Panc1 (cell line): ENCODE results near the gene FNDC11. TPM values are rescaled to one million over a fixed set of nuclear protein-coding genes. Genes with fewer than 3 reads are reported as not detected.

Experiments used
- ATAC-seq: fragments of 200-7000 bp; cut with Tn5 transposase; 2 replicates; pipeline ENCODE4 v1.9.1; 2020; ENCODE audit warnings: mild to moderate bottlenecking, moderate library complexity
- BruUV-seq: library from RNA; stranded (reverse); fragments of 400-500 nt; replicated peaks from 2 replicates; lab custom pipeline; 2021; lab: Mats Ljungman, UMichigan
- CTCF ChIA-PET: fragments of 300-600 bp; sonication (Branson Sonifier 250); formaldehyde crosslinking; loops from one replicate; lab custom pipeline; 2022; ENCODE audit warnings: antibody characterized with exemption; lab: Charles Lee
- POLR2A ChIA-PET: fragments of 300-600 bp; sonication (Branson Sonifier 250); formaldehyde crosslinking; loops from one replicate; lab custom pipeline; 2022; ENCODE audit warnings: antibody characterized with exemption; lab: Charles Lee
- DNase-seq: peaks from one replicate; pipeline ENCODE4 v3.0.0-alpha.2; 2010; ENCODE audit warnings: low read depth, low spot score
- H3K27ac ChIP-seq: 2 replicates; pipeline ENCODE4 v1.5.1; 2011; ENCODE audit warnings: mild to moderate bottlenecking, low read length, inconsistent platforms
- H3K27me3 ChIP-seq: fragments of 200-500 bp; sonication (Bioruptor generic); 2 replicates; pipeline ENCODE4 v1.6.0; 2014; ENCODE audit warnings: low read length, inconsistent platforms; ENCODE audit not compliant: control insufficient read depth, insufficient read depth
- H3K36me3 ChIP-seq: fragments of 200-500 bp; sonication (Bioruptor generic); 2 replicates; pipeline ENCODE4 v1.5.1; 2014; ENCODE audit warnings: inconsistent platforms, mild to moderate bottlenecking, low read length, moderate library complexity; ENCODE audit not compliant: control insufficient read depth, insufficient read depth
- H3K4me1 ChIP-seq: 2 replicates; pipeline ENCODE4 v1.5.1; 2011; ENCODE audit warnings: inconsistent platforms, mild to moderate bottlenecking, low read length, moderate library complexity; ENCODE audit not compliant: control insufficient read depth, insufficient read depth
- H3K4me3 ChIP-seq, 2 experiments: 2 replicates each; pipeline ENCODE4 v1.5.1; 2011 to 2012; ENCODE audit warnings: low read depth in 2 of 2, low read length in 2 of 2, mild to moderate bottlenecking in 2 of 2, inconsistent platforms in 1 of 2, moderate library complexity in 1 of 2
- H3K9me3 ChIP-seq: fragments of 200-500 bp; sonication (Bioruptor generic); 2 replicates; pipeline ENCODE4 v1.5.1; 2014; ENCODE audit warnings: low read depth, mild to moderate bottlenecking, inconsistent platforms, low read length, moderate library complexity; ENCODE audit not compliant: control insufficient read depth, insufficient read depth
- CTCF ChIP-seq: fragments of 450-650 bp; IDR thresholded peaks from 2 replicates; pipeline ENCODE4 v1.5.1; 2017; ENCODE audit warnings: mild to moderate bottlenecking
- POLR2AphosphoS5 ChIP-seq: IDR thresholded peaks from 2 replicates; pipeline ENCODE4 v1.6.1; 2012; ENCODE audit warnings: mild to moderate bottlenecking, low read depth, low read length, moderate library complexity
- REST ChIP-seq, 2 experiments: IDR thresholded peaks; 2 replicates each; pipeline ENCODE4 v1.6.1; 2011 to 2012; ENCODE audit warnings: low read depth in 2 of 2, control low read depth in 1 of 2, low read length in 1 of 2, mild to moderate bottlenecking in 1 of 2, moderate library complexity in 1 of 2; ENCODE audit not compliant: insufficient read depth in 1 of 2
- SIN3A ChIP-seq: IDR thresholded peaks from 2 replicates; pipeline ENCODE4 v1.6.1; 2012; ENCODE audit warnings: low read depth, mild to moderate bottlenecking, low read length, moderate library complexity, borderline replicate concordance; ENCODE audit not compliant: insufficient read depth
- TCF7L2 ChIP-seq: IDR thresholded peaks from 2 replicates; pipeline ENCODE4 v1.6.1; 2011; ENCODE audit warnings: mild to moderate bottlenecking, low read depth, low read length, inconsistent platforms
- in situ Hi-C: cut with HindIII; loops from 2 replicates; pipeline ENCODE4 v1.10.0; 2016; ENCODE audit warnings: low sequenced_read_pairs, low pct_unique_long_range_greater_than_20kb
- intact Hi-C: fragments of 100-400 bp; cut with micrococcal nuclease; formaldehyde crosslinking; loops from one replicate; pipeline ENCODE4 v1.10.0; 2022; ENCODE audit not compliant: unreplicated experiment
- total RNA-seq: library from RNA; stranded (reverse); gene quantifications from one replicate; pipeline ENCODE4 v1.2.1, GENCODE V29; 2021; ENCODE audit not compliant: unreplicated experiment

Gene FNDC11
- total RNA-seq, 1 experiment from 2014 or later = 1.3 TPM

GRCh38 chr20:63541371-63541770, 12.6 kb upstream of the FNDC11 start:
- Histone ChIP-seq H3K4me1 (peaks cover 15% of the 10 kb centered on the region), H3K27ac (no peak overlapping the region), H3K27me3 (no peaks in the 10 kb centered on the region), H3K36me3 (no peaks in the 10 kb centered on the region), H3K9me3 (no peaks in the 10 kb centered on the region), H3K4me3 (no peak overlapping the region)
- intact Hi-C loops (no loop called here), in situ Hi-C loops (no loop called here)
- BruUV-seq = no TSS peak
- ChIA-PET CTCF (interaction anchor here (0.6 kb wide), 1 partner anchor 89 kb away, joined by 4 read pairs; no protein-coding TSS in a partner anchor), POLR2A (no interaction called here)
- no peak for ATAC-seq
- TF ChIP-seq REST (IDR thresholded peaks at IDR 0.05; ENCODE audit: insufficient read depth in 1 of 2, low read depth in 2 of 2, low read length in 1 of 2) (no peak), SIN3A (no peak), POLR2AphosphoS5 (no peak), TCF7L2 (no peak), CTCF (no peak)
- DNase-seq = no peak

GRCh38 chr20:63542031-63542559, 11.9 kb upstream of the FNDC11 start:
- Histone ChIP-seq H3K4me3 (no peak overlapping the region), H3K27me3 (no peaks in the 10 kb centered on the region), H3K36me3 (no peaks in the 10 kb centered on the region), H3K9me3 (no peaks in the 10 kb centered on the region), H3K27ac (no peak overlapping the region), H3K4me1 (peaks cover 8% of the 10 kb centered on the region)
- TF ChIP-seq REST (IDR thresholded peaks at IDR 0.05; ENCODE audit: insufficient read depth in 1 of 2, low read depth in 2 of 2, low read length in 1 of 2) (no peak), CTCF (no peak), TCF7L2 (no peak), POLR2AphosphoS5 (no peak)
- CTCF ChIA-PET = interaction anchor here (0.6 kb wide), 1 partner anchor 90 kb away, joined by 4 read pairs; no protein-coding TSS in a partner anchor
- in situ Hi-C loops = no loop called here
- BruUV-seq = no TSS peak
- intact Hi-C loops = no loop called here
- POLR2A ChIA-PET = interaction anchor here (0.6 kb wide), 1 partner anchor 42 kb away, joined by 4 read pairs; no protein-coding TSS in a partner anchor
- ATAC-seq (no peak), DNase-seq (no peak)
